ENCODE results near the gene IGSF9B.

IGSF9B gene

GRCh38 chr11:133897331-133897650 is 59.5 kb downstream of the IGSF9B start:
- DNase-seq: no peak

GRCh38 chr11:133896642-133897330 is 60.0 kb downstream of the IGSF9B start:
- no peak for DNase-seq

GRCh38 chr11:133896028-133896427 is 60.7 kb downstream of the IGSF9B start:
- DNase-seq: no peak

GRCh38 chr11:133895551-133895950 is 61.2 kb downstream of the IGSF9B start:
- DNase-seq: no peak

- DNase-seq: no peak
Measured at GRCh38 chr11:133895061-133895479, 61.7 kb downstream of the IGSF9B start.

- DNase-seq: no peak
Measured at GRCh38 chr11:133893381-133893780, 63.4 kb downstream of the IGSF9B start.

GRCh38 chr11:133892584-133893380 is 64.0 kb downstream of the IGSF9B start:
- DNase-seq: no peak

- no peak for DNase-seq
Measured at GRCh38 chr11:133892126-133892525, 64.6 kb downstream of the IGSF9B start.

- DNase-seq: no peak
Measured at GRCh38 chr11:133889893-133890292, 66.9 kb downstream of the IGSF9B start.

- DNase-seq: no peak
Measured at GRCh38 chr11:133889188-133889587, 67.6 kb downstream of the IGSF9B start.

- no peak for DNase-seq
Measured at GRCh38 chr11:133887692-133888332, 69.0 kb downstream of the IGSF9B start.

- DNase-seq: no peak
Measured at GRCh38 chr11:133886029-133886428, 70.7 kb downstream of the IGSF9B start.

GRCh38 chr11:133872160-133872559 is 84.6 kb downstream of the IGSF9B start:
- no peak for DNase-seq

- DNase-seq: no peak
Measured at GRCh38 chr11:133867456-133867855, 89.3 kb downstream of the IGSF9B start.

- no peak for DNase-seq
Measured at GRCh38 chr11:133865466-133865865, 91.3 kb downstream of the IGSF9B start.

- no peak for DNase-seq
Measured at GRCh38 chr11:133864756-133865155, 92.0 kb downstream of the IGSF9B start.

GRCh38 chr11:133860151-133860550 is 96.6 kb downstream of the IGSF9B start:
- DNase-seq: no peak

Data from SHP77 (cell line).